ENCODE data around the gene SHH.

Gene SHH

DNA sequence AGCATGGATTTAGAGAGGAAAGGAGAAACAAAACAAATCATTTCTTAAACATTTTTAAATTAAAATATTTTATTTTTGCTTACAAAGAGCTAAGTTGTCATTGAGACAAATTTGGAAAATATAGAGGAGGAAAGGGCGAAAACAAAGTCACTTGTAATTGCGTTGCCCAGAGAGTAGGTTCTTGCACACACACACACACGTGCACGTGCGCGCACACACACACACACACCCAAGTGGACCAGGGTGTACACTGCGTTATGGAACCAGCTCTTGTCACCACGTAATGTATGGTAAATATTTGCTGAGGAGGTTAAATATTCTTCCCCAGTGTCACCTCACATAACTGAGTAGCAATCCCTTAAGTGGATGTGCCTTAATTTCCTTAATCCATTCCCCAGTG, 21.6 kb downstream of the SHH start:
- no peak for DNase-seq

DNA sequence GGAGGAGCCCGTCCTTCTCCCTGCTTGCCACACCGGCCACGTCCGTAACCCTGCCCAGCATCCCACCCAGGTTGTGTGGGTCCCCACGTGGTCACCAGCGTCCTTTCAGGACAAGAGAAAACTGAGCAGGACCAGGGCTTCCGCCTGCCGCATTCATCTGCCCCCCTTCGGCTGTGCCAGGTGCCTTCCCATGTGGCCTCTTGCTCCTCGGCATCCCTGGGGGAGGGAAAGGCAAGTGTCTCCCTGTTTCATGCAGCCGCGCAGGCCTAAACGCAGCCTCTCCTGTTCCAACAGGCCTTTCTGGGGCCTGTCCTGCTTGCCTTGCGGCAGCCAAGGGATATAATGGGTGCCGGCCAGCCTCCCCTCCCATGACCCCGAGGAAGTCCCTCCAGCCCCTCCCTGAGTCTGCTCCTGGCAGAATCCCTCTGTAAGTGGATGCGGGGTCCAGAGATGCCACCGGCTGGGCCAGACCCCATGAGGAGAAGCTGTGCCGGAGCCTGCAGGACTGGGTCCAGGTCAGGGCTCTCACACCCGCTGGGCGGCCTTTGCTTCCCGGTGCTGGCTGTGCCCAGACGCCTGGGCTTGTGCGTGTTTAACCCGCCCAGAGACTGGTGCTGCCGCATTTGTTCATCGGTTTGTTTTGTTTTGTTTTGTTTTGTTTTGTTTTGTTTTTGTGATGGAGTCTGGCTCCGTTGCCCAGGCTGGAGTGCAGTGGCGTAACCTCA, 23.1 kb downstream of the SHH start:
- no peak for DNase-seq

DNA sequence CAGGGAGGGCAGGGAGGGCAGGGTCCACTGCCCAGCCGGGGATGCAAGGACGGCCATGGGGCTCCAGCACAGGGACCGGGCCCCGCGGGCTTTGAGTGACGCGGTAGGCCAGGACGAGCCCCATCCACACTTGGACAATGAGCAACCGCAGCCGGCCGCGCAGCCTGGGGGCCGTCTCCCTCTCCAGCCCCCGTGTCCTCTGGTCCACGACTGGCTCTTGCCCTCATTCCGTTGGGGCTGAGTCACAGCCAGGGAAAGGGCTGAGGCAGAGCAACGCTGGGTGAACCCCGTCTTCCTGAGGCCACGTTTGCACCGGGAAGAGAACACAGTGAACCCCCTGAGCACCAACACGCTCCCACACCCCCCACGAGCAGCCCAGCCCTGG, 23.7 kb downstream of the SHH start:
- no peak for DNase-seq

DNA sequence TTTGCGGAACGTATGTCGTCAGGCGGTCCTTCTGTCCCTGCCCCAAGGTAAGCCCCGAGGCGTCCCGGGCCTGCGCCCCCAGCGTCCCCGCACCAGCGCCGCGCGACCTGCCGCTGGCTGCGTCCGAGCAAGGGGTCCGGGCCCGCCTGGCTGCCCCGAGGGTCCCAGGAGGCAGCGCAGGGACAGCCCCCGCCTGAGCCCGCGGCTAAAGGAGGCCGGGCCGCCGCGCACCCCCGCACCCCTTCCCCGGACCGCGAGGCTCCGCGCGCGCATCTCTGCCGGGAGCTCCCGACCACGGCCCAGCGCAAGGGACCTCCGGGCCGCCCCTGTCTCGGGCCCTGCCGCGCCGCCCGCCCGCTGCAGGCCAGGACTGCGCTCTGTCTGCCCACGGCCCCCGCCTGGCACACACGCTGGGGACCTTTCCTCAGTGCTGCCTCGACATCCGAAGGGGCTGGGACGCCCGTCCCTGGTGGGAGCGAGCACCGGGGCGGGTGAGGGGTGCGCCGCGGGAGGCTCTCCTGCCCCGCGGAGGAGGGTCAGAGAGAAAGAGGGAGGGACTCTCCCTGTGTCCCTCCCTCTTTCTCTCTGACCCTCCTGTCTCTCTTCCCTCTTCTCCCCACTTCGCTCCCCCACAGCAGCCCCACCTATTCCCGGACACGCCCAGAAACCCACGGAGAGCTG, 25.0 kb downstream of the SHH start:
- no peak for DNase-seq

DNA sequence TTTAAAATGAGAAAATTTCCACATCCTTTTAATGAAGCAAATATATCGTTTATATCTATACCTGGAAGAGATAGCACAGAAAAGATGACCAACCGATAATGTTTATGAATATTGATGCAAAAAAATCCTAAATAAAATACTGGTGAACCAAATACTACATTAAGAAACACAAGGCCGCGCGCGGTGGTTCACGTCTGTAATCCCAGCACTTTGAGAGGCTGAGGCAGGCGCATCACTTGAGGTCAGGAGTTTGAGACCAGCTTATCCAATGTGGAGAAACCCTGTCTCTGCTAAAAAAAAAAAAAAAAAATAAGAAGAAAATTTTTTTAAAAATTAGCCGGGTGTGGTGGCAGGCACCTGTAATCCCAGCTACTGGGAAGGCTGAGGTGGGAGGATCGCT, 25.8 kb downstream of the SHH start:
- no peak for DNase-seq

DNA sequence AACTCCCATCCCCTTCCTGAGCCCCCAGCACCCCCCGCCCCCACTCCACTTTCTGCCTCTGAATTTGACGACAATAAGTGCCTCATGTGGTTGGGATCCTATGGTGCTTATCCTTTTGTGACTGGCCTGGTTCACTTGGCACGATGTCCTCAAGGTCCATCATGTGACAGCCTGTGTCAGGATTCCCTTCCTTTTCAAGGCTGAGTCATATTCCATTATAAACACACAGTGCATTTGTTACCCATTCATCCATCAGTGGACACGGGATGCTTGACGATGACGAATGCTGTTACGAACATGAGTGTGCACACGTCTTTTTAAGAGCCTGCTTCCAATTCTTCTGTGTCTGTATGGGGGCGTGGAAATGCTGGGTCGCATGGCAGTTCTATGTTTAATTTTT, 26.7 kb downstream of the SHH start:
- no peak for DNase-seq

DNA sequence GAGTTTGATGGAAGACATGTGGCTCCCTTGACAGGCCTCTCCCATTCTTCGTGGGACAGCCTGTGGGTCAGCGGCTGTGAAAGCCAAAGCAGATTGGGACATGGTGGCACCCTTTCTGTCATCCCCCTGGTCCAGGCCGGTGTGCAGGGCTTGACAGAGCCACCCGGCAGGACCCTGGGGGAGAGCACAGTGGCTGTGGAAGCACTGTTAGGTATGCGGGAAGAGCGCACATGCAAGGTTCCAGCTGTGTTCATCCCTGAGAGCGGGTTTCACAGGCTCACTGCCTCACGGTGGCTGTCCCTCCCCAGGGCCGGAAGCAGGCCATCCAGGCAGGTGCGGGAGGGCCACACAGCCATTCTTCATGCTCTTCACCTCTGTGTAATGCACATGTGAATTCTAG, 29.8 kb downstream of the SHH start:
- no peak for DNase-seq

DNA sequence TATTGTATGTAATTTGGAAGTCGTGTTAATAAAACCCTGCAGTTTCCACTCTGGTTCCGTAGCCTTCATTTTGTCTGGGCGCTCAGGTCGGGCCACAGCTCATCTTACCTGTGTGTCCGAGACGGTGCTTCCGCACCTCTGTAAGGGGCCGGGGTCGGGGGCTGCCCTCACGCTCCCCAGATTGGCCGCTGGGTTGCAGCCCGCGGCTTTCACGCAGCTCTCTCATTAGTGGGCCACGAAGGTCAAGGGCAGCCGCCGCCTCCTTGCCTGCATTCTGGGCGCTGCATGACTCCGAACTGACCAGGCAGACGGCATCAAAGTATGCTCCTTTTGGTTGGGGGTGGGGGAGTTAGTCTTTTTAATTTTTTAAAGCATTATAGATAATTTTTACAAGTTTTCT, 30.8 kb downstream of the SHH start:
- DNase-seq = no peak

DNA sequence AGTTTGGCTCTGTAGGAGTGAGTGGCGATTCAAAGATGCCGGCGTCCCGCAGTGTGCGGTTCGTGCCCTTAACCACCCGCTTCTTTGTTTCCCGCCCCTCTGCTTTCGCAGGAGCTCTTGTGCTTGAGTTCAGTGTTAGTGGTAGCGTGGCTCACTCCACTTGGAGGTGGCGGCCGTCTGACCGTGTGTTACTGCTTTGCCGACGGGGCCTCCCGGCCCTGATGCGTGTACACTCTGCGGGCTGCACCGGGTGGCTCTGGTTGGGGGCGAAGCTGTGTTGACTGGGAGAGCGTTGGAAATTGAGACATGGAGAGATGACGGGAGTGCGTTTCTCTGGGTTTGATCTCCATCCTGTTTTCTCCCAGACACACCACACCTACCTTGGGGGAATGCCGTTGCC, 31.4 kb downstream of the SHH start:
- DNase-seq = no peak

DNA sequence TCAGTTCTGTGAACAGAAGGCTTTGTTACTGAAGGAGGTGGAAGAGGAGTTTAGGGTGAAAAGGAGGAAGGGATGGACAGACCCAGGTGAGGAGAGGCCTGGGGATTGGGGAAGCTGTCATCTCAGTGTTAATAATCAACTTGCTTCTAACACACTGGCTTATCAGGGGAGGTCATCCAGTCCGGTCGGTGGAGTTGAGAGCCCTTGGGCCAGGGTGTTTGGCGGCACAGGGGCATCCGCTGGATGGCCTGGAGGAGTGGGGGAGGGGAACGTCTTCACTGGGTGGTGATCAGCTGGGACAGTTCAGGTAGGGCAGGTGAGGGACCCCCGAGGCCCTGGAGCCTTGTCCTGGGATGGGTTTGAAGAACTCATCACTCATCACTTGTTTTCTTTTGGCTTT, 33.9 kb downstream of the SHH start:
- no peak for DNase-seq

DNA sequence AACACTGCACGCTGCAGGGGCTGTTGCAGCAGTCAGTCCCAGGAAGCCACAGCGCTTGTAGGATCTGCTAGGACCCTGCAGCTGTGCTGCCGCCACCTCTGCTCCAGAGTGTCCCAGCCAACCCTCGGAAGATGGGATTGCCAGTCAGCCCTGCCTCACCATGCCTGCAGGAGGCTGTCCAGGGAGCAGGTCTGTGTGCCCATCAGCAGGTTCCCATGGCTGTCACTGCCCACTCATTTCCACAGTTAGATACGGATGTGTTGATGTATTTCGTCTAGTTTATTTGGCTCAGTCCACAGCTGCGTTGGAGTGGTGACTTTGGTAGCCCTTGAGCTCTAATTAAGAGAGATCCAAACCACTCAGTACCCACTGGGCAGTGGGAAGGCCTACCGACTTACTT, 35.7 kb downstream of the SHH start:
- no peak for DNase-seq

DNA sequence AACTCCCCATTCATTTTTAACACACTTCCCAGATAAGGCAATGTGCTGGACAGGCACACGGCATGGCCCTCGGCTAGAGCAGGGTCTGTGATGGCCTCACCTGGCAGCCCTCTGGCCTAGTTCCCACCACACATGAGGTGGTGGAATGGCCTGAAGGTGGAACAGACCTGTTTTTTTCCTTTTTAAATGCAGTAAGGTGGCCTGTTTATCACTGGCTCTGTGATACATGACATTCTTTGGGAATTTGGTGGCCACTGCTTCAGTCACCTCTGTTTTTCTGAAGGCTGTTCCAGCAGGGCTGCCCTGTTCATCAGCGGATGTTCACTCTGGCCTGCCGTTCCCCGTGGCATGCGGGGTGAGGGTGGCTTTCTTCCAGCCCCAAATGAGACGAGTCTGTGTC, 36.6 kb downstream of the SHH start:
- DNase-seq = no peak

DNA sequence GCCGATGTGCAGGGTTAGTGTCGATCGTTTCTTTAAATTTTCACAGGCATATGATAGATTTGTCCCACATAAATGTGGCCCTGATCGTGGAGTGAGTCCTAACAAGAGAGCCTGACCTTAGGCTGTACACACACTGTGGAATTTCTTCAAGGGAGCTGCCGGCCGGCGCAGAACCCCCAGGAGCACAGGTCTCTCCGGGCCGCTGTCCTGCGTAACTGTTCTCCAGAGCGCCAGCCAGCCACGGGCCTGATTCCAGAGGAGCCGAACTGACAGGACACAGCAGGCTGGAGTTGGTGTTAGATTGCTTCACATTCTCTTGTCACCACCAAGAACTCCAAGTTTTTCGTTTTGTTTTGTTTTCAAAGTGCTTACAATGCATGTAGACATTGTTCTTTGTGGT, 37.3 kb downstream of the SHH start:
- DNase-seq = no peak

DNA sequence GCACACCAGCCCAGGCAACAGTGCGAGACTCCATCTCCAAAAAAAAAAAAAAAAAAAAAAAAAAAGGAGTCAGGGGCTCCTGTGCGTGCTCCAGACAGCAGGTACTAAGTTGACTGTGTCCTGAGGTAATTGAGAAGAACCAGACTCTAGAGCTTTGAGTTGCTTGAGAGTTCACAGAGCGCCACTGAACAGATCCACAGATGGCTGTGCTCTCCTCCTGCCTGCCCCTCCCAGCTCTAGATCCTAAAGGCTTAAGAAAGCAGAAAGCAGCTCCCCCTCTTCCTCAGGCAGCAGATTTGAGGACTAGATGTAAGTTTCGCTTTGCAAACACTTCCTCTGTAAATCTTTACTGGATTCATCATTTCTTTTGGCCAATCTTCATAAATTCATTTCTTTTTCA, 38.7 kb downstream of the SHH start:
- no peak for DNase-seq

DNA sequence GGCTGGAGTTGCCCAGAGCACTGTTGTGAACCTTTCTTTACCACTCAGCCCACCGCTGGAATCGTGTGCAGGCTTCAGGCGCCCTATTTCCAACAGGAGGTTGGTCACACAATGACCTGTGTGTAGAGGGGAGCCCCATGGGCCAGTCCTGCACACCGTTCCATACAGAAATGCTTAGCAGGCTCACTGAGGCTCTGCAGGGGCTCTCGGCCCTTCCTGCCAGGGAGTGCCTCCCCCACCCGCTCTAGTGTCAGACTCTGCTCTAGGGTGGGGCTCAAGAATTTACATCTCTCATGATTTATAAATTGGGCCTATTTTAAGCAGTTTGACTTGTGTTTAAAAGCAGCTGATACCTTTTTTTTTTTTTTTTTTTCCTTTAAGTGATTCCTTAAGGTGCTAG, 42.0 kb downstream of the SHH start:
- DNase-seq = no peak

DNA sequence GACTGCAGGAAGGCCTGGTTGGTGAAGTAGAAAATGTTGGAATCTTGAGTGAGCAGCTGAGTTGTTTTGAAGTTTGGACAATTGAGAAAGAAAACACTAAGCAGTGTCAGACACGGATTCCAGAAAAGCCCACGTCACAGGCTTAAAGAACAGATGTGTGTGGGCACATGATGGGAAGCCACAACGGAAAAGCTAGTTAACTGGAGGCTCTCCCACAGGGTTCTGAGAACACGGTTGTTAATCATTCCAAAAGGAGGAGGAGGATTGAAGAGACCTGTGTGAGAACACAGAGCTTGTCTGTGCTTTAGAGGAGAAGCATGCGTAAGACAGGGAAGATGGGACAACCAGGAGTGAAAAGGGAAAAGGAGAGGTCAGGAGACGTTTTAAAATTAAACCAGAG, 42.6 kb downstream of the SHH start:
- no peak for DNase-seq

DNA sequence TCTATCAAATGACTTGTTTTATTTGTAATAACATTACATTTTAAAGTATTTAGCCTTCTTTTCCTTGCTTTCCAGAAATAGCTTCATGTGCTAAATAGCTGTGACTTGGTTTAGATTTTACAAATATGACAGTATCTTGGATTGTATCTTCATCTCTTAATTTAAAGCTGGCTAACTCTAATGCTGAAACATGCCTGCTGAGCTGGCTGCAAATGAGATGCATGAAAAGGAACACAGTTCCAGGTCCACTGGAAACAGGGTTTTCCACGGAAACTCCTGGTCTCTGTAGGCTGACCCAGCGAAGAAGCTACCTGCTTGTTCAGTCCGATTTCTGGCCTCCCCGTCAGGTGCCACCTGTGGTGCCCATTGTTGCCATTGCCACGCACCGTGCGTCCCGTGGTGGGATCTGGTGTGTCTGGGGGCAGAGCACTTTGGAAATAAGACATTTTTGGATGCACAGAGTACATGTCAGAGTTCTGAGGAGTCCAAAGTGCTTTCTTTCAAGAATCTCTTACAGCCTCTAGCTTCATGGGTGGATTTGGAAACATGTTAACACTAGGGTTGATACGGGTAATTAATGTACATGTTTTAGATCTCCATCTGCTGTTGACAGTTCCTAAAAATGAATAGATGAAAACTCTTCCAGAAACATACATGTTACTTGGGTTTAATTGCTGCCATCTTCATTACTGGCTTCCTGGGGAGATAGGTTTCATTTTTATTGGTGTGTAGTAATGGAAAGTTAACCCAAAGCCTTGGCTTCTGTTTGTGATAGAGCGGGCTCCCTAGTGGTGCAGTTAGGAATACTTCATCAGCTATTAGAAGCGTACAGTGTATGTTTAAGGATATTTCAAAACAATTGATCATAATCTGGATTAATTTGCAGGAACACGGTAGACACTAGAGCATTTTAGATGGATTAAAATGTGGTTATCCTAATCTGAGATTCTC, 45.0 kb downstream of the SHH start:
- no peak for DNase-seq

DNA sequence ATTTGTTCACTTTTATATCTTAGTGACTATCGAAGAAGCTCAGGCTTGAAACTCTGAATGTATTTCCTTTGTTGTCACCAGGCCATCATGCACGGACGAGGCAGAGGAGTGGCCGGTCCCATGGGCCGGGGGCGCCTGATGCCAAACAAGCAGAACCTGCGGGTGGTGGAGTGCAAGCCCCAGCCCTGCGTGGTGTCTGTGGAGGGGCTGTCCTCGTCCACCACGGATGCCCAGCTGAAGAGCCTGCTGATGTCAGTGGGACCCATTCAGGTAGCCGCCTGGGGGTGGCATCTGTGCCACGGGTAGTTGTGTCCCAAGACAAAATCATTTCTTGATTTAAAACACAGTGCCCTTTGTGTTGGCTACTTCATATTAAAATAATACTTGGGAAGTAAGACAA, 45.9 kb downstream of the SHH start:
- no peak for DNase-seq

DNA sequence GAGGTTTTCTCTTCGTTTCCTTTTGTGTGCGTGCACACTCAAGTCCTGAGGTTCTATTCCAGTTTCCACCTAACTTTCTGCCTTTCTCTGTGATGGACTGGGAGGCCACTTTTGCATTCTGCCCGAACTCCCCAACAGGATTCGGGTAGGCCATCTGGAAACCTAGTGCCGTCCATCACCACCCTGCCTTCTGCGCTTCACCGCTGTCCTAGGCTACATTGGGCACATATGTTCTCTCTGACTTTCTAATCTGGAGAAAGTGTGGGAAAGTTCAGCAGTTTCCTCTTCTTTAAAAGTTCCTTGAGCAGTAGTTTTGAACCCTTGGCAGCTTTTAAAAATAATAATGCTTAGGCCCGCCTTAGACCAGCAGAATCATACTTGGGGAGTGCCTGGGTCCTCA, 46.8 kb downstream of the SHH start:
- DNase-seq = no peak

DNA sequence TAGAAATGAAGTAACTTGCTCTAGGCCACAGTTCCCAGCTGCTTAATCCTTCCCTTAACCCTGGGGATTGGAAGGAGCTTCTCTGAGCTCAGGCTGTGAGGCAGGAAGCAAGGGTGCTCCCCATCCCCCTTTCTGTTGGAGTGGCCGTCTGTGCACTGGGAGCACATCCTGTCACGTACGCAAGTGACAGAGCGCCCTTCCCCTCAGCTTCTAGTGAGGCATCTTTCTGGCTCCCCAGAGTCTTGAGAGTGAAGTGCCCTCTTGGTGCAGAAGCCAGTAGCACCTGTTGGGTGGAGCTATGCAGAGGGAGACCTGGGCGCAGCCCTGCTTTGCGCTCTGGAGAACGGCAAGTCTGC, 47.8 kb downstream of the SHH start:
- DNase-seq = no peak

DNA sequence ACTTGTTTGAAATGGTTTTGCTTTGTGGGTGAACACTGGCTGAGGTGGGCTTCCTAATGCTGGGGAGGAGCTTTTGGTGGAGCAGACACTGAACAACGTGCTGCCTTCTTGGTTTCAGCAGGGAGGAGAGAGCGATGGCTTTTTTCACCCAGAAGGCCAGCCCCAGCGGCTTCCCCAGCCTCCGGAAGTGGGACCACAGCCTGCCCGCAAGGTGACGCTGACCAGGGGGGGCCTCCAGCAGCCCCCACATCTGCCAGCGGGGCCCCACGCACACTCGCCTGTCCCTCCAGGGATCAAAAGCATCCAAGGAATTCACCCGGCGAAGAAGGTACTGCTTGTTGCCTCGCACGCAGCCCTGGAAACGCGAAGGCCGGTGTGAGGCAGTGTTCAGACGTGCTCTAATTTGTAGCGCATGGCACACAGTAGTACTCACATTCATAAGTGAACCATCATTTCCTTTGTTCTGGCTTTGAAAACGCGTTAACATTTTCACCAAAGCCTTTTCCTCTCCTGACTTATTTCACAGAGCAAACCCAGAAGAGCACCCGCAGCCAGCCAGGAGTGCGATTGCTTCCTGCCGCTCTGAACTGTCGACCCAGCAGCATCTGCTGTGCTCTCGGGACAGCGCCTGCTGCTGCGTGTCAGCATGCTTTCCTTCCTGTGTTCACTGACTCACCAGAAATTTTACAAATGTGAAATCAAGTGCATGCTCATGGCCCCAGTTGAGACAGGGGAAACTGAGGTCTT, 48.4 kb downstream of the SHH start:
- DNase-seq = peak; percentile 51

DNA sequence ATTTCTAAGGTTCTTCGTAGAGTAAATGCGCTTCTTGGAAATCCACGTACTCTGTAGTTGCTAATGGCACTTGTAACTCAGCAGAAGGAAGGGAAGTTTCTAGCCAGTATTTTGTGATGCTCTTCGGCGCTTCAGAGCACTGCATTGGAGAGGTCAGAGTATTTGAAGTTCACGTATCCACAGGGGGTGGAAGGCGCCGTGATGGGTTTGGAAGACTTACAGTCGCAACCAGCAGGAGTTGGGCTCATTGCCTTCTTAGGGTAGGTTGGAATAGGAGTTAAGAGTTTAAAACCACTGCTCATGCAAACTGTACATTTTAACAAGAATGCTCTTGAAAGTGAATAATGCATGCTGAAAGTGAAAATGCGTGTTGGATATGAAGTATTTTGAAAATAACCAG, 49.1 kb downstream of the SHH start:
- DNase-seq = no peak

DNA sequence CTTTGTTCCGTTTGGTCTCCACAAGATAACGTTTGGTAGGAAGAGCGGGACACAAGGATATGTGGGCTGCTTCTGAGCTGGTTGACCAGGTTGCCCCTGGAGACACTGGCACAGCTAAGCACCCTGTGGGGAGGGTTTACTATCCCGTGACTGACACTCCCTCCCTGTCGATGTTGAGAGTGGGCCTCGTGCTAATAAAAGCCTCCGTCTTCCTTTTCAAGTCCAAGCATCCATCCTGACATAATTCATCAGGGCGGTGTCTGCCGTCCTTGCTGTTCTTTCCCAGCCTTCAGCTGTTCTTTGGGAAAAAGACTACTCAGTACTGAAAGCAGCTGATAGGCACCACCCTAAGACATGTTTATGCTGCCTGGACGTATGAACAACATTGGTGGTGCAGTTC, 49.6 kb downstream of the SHH start:
- DNase-seq = no peak
